GM19025 (cell line): Measurements from ENCODE around the gene FYB1.
"Not testable (repeated sequence)": the region's sequence is repeated elsewhere in the genome, so short reads cannot be mapped to it uniquely, and the experiment has no call there.

ENCODE experiments used
- ATAC-seq: cut with Tn5 transposase; IDR thresholded peaks from one replicate; pipeline ENCODE4 v1.9.1; 2021; ENCODE audit warnings: mild to moderate bottlenecking, low read depth, moderate library complexity; ENCODE audit not compliant: unreplicated experiment

The FYB1 gene

GRCh38 chr5:39219437-39219836 is at the start of gene FYB1:
FYB1 (minus strand) TSS chr5:39219563; CDS start chr5:39202960, 16,603 bp downstream.
- ATAC-seq = no peak

- no peak for ATAC-seq
These were observed 47.8 kb upstream of the FYB1 start for GRCh38 chr5:39267186-39267585.

DNA sequence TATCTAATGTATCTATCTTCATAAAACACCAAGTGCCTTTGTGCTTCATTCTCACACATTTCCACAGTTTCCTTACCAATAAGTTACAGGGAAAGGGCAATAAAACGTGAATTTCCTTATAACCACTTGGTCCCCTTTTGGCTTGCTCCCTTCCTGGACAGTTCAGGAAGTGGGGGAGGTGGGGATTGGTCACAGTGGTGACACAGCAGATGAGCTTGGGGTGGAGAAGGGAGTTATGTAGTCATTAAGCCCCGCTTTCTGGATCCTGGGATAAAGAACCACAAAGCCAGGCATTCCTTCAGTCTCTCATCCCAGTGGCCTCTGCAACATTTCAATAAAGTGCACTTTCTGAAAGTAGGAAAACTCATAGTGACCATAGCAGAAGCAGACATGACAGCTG is 47.1 kb upstream of the FYB1 start:
- ATAC-seq = no peak

DNA sequence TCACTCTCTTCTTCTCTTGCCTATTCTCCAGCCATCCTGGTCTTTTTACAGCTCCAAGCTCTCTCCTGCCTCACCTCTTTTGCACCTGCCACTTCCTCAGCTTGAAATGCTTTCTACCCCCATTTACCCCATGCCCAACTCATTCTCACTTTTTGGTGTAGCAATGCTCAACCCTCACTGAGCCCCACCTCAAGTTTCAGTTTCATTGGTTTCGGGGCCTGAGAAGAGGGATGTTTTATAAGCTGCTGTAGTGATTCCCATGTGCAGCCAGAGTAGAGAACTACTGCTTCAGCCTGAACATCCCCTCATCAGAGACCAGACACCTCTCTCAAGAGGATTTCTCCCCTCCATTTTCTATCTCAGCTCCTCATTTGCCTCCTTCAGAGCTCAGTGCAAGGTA is 45.2 kb upstream of the FYB1 start:
- ATAC-seq = peak; percentile 94

DNA sequence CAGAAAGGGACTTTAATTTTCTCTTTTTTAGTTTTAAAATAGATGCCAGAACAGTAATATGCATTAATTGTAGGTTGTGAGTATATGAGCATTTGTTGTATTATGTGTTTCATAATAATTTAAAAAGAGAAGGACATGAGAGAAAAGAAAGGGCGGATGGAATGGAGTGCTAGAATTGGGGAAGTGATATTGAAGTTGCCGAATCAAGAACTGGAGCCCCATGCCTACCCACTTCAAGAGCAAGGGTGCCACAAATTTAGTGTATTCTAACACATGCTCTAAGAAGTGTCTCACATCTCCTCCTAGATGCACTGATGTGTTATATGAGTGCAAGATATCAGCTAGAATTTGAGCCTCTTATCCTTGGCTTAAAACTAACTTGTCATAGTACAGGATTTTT is 43.6 kb upstream of the FYB1 start:
- no peak for ATAC-seq

DNA sequence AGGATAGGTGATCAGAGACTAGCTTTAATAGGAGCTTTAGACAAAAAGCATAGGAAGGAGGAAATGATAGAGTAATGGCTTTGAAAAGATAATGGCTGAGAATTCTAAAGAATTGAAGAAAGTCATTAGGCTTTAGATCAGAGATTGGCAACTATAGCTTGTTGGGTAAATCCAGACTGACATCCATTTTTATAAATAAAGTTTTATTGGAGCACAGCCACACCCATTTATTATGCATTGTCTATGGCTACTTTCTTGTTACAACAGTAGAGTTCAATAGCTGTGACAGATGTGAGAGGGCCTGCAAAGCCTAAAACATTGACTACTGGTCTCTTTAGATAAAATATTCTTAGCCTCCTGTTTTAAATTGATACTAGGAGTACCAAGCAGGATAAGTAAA is 40.7 kb upstream of the FYB1 start:
- no peak for ATAC-seq

DNA sequence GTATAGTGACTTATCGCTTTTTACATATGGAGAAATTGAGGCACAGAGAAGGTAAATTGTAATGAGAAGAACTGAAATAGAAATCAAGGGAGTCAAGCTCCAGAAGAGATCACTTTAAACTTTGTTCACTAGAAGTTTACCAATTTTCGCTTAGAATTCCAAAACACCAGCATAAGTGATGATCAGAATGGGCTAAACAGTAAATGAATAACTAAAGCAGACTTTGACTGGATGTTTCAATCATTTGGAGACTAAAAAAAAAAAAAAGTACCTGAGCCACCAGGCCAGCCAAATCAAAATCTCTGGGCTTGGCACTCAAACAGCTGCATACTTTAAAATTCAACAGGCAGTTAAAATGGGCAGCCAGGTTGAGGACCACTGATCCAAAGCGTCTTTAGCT is 38.2 kb upstream of the FYB1 start:
- ATAC-seq = no peak

- peak; percentile 86 for ATAC-seq
These were observed 37.3 kb upstream of the FYB1 start for GRCh38 chr5:39256477-39257235.

GRCh38 chr5:39255406-39255805 is 36.0 kb upstream of the FYB1 start:
- no peak for ATAC-seq

GRCh38 chr5:39254671-39255070 is 35.3 kb upstream of the FYB1 start:
- no peak for ATAC-seq

DNA sequence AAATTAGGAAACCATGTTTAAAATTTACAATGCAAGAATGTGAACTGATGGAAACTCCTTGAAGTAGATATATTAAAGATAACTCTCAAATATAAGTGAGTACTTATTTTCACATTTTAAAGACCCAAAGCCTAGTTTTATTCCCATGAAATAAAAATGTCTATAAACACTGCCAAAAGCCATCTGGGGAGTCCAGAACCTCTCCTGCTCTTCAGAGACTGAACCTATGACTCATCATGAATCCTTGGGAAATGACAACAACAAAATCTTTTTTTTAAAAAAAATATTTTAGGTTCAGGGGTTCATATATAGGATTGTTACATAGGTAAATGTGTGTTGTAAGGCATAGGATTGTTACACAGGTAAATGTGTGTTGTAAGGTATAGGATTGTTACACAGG is 33.8 kb upstream of the FYB1 start:
- no peak for ATAC-seq

DNA sequence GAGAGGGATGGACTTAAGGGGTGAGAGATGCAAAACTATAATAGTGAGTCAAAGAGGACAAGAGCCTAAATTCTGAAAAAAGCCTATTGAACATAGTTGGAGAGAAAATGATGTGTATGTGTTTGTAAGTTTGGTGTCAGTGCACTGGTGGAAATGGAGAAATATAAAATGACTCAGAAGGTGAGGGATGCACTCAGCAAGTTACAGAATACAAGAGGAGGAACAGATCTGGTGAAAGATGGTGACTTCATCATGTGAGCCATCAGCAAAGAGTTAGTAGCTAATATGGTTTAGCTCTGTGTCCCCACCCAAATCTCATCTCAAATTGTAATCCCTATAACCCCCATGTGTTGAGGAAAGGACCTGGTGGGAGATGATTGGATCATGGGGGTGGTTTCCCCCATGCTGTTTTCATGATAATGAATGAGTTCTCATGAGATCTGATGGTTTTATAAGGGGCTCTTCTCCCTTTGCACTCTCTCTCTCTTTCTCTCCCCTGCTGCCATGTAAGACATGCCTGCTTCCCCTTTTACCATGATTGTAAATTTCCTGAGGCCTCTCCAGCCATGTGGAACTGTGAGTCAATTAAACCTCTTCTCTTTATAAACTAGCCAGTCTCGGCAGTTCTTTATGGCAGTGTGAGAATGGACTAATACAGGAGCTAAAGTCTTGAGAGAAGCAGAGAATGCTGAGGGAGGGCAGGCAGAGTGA is 30.4 kb upstream of the FYB1 start:
- no peak for ATAC-seq

DNA sequence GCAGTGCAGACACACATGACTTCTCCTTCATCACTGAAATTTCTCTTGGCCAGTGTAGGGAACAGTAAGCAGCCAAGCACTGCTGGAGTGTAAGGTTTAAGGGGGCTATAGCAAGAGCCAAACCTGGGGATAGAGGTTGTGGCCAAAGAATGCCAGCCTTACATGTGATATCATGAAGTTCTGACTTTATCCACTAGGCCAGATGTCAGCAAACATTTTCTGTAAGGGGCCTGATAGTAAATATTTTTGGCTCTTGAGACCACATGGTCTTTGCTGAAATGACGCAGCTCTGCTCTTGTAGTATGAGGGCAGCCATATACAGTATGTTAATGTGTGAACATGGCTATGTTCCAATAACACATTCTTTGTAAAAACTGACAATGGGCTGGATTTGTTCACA is 29.7 kb upstream of the FYB1 start:
- no peak for ATAC-seq

DNA sequence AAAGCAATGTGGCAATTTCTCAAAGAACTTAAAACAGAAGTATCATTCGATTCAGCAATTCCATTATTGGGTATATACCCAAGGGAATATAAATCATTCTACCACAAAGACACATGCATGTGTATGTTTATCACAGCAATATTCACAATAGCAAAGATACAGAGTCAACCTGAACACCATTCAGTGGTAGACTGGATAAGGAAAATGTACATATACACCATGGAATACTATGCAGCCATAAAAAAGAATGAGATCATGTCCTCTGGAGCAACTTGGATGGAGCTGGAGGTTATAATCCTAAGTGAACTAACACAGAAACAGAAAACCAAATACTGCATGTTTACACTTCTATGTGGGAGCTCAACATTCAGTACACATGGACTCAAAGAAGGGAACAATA is 21.4 kb upstream of the FYB1 start:
- no peak for ATAC-seq

DNA sequence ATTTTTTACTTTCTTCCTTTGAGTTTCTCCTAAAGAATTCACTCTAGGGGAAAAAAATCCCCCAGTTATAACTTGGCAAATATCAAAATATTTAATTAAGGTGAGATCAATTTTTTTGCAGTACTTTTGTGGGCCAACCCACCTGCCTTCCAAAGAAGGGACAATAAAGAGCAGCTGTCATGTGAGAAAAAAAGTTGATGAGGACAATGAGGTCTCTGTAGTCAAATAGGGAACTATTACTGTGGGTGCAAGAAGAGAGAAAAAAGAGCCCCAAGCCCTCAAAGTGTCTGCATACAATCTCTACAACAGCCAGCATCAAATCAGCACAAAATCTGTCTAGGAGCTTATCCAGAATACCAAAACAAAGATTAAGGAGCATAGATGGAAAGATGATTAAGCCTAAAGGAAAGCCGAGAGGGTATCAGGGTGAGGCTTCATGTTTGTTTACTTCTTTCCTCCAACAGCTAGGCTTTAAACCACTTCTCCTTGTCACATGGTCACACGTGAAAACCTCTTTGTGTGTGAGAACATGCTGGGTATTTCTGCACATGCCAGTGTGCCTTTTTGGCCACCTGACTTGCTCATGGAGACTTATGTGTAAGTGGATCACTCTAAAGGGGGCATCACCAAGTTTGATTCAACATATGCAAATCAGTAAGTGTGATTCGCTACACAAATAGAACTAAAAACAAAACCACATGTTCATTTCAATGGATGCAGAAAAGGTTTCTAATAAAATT is 19.2 kb upstream of the FYB1 start:
- no peak for ATAC-seq

DNA sequence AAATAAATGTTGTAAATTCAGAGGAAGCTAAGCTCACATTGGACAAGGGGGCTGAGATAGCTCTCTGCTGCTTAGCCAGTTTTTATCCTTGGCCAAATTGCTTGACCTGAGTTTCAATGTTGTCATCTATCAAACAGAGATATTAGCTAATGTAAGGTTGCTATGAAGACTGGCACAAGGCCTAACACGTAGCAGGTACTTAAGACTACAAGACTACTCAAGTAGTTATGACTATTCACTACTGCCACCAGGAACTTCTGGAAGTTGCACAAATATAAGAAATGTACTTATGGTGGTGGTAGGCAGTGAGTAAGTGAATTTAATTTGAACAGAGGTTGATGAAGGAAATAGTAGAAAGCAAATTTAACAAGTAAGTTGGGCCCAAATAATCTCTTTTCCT is 17.4 kb upstream of the FYB1 start:
- no peak for ATAC-seq

DNA sequence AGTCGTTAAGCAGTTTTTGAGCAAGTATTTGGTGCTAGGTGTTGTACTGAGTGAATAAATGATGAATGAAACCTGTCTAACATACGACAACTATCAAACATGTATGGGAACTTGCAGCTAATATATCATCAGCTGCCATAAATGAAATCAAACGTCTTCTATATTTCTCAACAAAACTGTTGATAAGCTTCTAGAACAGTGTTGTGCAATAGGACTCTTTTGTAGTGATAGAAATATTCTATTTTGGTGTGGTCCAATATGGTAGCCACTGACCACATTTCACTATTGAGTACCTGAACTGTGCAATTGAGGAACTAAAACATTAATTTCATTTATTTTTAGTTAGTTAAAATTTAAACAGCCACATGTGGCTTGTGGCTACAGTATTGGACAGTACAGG is 16.3 kb upstream of the FYB1 start:
- no peak for ATAC-seq

GRCh38 chr5:39234494-39234893 is 15.1 kb upstream of the FYB1 start:
- not testable (repeated sequence) for ATAC-seq

DNA sequence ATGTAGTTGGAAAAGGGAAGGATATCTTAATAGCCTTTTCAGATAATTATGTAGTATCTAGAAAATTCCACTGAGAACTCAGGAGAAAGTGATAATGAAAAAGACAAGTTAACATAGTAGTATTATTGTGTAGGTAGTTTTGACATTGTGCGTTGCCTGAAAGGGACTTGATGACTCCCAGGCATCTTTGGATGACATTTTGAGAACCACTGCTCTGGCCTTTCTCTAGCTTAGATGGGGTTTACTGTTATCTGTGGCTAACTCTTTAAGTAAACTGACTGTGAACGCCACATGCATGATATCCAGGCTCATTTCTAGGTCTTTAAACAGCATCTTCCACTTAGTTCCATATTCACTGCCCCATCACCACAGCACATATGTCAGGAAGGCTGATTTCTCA is 14.4 kb upstream of the FYB1 start:
- ATAC-seq = no peak

GRCh38 chr5:39231705-39232525 is 12.6 kb upstream of the FYB1 start:
- peak; percentile 81 for ATAC-seq

DNA sequence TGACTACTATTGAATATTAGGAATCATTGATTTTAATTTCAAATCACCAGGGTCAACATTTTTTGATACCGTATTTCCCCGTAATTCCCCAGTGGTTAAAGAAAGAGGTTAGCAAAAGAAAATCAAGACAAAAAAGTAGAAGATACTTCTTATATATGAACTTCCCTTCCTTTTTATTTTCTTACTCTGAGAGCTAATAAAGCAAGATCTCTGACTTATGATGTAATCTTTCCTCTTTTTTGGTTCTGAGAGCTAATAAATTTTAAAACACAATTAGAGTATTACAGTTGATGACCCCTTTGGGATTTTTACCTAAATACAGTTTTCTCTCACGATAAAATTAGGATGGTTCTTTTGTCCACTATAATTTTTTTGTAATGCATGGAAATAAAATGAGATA is 9.2 kb upstream of the FYB1 start:
- no peak for ATAC-seq
